GM12874 (cell line): ENCODE results near the gene IFNB1.

ENCODE experiments used
- CTCF ChIP-seq: IDR thresholded peaks from 2 replicates; pipeline ENCODE4 v1.5.1; 2011; ENCODE audit warnings: low read depth, mild to moderate bottlenecking, control low read depth, low read length, moderate library complexity; ENCODE audit not compliant: insufficient read depth

Gene IFNB1

GRCh38 chr9:21070906-21071305 is 6.8 kb downstream of the IFNB1 start:
- no peak for TF ChIP-seq CTCF

- no peak for TF ChIP-seq CTCF
These were observed 7.6 kb downstream of the IFNB1 start for GRCh38 chr9:21070171-21070571.

- no peak for TF ChIP-seq CTCF
These were observed 16.7 kb downstream of the IFNB1 start for GRCh38 chr9:21060919-21061561.

GRCh38 chr9:21056931-21057330 is 20.8 kb downstream of the IFNB1 start:
- TF ChIP-seq CTCF = no peak

GRCh38 chr9:21053851-21054250 is 23.9 kb downstream of the IFNB1 start:
- no peak for TF ChIP-seq CTCF

- TF ChIP-seq CTCF = no peak
These were observed 30.5 kb downstream of the IFNB1 start for GRCh38 chr9:21047281-21047691.

- no peak for TF ChIP-seq CTCF
These were observed 33.9 kb downstream of the IFNB1 start for GRCh38 chr9:21043841-21044240.
